HG03354 (cell line): ENCODE results near the gene CPT1B.
A peak's percentile ranks its signal among the peaks of the same experiment; 100 is the strongest.

ENCODE experiments used
- ATAC-seq: cut with Tn5 transposase; IDR thresholded peaks from one replicate; pipeline ENCODE4 v1.9.1; 2021; ENCODE audit warnings: mild to moderate bottlenecking; ENCODE audit not compliant: unreplicated experiment, poor library complexity, severe bottlenecking

Gene CPT1B

DNA sequence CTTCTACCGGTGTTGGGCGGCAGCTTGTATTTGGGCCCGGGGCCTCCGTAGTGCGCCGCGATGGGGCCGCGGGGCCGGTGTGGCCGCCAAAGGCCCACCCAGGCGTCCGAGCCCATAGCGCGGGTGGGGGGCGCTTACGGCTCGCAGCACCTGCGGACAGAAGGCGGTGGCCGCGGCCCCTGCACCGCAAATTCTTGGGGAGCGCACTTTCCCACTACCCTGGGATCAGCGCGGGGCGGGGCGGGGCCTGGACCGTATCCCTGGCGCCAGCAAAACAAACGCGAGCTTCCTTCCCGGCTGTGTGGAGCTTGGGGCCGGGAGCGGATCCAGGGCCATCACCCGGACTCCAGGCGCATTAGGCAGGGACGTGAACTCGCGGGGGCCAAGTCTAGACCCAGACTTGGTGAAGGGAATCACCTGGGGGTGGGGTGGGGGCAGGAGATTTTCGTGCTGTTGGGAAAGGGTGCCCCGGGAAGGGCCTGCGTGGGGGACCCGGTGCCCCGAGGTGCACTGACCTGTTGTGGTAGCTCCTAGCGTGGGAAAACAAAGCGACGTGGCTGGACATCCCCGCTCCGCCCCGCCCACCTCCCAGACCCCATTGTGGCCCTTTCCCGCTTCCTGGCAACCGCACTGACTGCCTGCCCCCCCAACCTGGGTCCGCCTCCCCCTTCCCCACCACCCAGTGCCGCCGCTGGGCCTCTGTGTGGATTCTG is 46.1 kb downstream of the CPT1B start:
- no peak for ATAC-seq

- peak; percentile 24 for ATAC-seq
These were observed 46.7 kb downstream of the CPT1B start for GRCh38 chr22:50531546-50531961.

DNA sequence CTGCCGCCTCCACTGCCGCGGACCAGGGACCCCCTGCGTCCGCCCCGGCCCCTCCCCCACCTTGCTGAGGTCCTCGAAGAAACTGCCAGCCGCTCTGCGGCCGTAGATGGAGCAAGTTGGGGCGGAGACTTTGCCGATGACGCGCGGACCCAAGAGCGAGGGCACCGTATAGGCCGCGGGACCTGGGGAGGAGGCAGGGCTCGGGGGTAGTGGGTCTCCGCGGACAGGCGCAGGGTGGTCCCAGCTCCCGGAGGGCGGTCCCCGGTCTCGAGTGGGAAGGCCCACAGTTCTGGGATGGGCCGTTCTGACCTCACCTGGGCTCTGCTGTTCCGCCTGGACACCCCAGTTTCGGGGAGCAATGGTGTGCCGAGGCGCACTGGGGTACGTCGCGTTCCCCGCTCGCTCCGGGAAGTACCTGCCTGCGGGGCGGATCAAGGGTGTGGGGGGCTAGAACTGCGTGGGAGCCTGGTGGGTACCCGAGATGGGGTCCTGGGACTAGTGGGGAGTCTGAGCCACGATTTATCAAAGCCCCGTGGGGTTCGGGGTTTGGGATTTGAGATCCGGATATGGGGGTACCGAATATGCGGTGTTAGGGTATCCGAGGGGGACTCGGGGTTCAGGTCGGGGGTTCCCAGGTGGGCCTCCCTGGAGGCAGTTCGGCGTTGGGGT is 47.2 kb downstream of the CPT1B start:
- peak; percentile 25 for ATAC-seq

- ATAC-seq, result peak; percentile 6
These were observed 47.7 kb downstream of the CPT1B start for GRCh38 chr22:50530580-50530876.

DNA sequence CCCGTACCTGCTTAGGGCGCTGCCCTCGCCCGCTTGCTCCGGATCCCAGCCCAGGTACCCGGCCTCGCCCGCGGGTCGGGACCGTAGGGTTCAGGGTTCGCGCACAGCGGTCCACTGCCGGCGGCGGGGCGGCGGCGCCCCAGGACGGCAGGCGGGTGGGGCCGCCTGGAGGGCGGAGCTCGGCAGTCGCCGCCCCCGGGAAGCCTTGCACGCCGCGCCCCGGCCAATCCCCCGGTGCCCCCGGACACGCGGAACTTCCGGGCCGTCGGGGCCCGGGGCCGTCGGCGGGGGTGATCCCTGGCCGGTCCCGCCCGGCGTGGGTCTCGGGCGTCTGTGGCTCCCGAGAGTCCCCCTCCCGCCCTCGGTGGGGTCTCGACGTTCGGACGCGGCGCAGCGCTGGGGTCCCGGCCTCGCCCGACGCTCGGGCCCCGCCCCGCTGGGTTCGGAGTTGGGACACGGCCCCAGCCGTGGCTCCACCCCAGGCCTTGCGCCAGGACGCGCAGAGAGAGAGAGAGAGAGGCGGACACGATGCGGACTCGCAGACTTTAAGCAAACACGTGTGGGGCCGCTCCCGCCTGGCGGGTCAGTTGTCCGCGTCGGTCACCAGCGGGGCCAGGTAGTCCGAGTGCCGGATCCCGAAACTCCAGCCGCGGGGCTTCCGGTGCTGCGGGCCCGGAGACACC is 48.2 kb downstream of the CPT1B start, which contains the start of gene TYMP:
TSS of gene TYMP (minus strand) at position 116 of the 683 bp plus-strand sequence. CDS start 303 bp downstream, outside the sequence.
- peak; percentile 25 for ATAC-seq

- no peak for ATAC-seq
These were observed 48.8 kb downstream of the CPT1B start for GRCh38 chr22:50529416-50529896.

DNA sequence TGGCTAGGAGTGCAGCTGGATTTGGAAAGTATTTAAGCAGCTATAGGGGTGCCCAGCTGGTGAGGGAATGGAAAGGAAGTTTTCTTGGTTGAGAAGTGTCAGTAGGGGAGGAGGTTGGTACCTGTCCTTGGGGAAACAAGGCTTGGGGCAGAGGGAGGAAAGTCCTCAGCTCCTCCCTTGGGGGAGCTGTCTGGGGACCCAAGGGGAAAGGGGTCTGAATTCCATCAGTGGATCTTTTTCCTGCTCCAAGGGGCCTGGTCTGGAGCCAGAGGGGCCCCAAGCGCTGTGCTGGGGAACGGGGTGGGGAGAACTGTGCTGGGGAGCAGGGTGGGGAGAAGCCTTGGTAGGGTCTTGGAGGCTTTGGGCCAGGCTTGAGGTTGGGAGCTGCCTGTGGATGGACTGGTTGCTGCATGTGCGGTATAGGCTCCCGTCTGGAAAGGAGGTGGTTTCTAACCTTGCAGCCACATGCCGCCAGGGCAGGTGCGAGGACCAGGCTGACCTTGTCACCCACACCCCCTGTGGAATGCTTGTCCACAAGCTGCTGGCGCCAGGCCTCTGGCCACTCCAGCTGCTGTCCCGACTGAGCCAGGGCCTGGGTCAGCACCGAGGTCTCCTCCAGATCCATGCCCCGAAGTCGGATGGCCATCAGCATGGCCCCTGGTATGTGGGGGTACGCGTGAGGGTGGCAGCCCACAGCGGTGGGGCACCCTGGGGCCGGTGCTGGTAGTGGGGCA is 49.4 kb downstream of the CPT1B start:
- no peak for ATAC-seq

- ATAC-seq, result no peak
These were observed 50.1 kb downstream of the CPT1B start for GRCh38 chr22:50527921-50528681.

GRCh38 chr22:50526834-50527801 is 51.1 kb downstream of the CPT1B start:
- no peak for ATAC-seq

DNA sequence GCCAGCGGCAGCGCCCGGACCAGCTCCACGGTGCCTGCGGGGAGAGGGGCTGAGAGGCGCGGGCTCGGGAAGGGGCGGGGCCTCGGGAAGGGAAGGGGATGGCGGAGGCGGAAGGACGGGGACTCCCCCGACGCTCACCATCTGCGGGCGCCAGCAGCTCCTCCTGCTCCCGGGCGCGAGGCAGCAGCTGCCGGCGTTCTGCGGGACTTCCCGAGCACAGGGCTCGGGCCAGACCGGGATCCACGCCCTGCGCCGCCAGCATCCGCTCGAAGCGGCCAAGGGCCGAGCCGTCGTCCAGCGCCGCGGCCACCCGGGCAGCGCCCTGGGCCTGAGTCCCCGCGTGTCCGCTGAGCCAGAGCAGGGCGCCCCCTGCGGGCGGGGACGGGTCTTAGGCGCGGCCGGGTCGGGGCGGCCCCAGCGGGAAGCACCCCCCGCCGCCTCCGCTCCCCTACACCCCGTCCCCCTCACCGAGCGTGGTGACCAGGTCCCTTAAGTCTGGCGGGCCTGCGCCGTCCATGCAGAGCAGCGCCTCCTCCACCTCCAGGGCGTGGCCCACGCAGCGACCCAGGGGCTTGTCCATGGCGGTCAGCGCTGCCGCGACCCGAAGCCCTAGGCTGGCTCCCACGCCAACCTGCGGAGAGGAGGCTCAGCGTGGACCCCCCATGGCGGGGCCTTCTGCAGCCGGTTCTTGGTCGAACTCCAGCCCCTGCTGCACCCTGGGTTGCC is 52.0 kb downstream of the CPT1B start:
- peak; percentile 35 for ATAC-seq

GRCh38 chr22:50525858-50526107 is 52.4 kb downstream of the CPT1B start:
- ATAC-seq, result no peak

GRCh38 chr22:50525104-50525857 is 52.9 kb downstream of the CPT1B start, which contains the start of gene SCO2:
TSS of gene SCO2 (minus strand) at chr22:50525598. CDS start at chr22:50524411, 1,187 bp downstream.
- peak; percentile 38 for ATAC-seq

GRCh38 chr22:50524676-50525103 is 53.5 kb downstream of the CPT1B start:
- ATAC-seq, result no peak

GRCh38 chr22:50523806-50524675 is 54.2 kb downstream of the CPT1B start:
- no peak for ATAC-seq

DNA sequence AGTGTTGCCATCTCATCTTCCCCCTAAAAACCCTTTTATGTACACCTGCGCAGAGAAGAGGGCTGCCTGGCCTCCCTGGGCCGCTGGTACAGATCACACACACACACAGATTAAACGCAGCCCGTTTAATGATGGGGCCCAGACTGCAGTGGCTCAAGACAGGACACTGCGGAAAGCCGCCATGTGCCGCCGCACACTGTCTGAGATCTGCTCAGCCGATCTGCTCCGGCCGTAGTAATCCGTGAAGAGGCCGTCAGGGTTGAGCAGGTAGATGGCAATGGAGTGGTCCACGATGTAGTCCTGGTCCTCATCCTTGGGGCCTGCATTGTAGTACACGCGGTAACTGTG is 54.8 kb downstream of the CPT1B start:
- ATAC-seq, result no peak

- no peak for ATAC-seq
These were observed 55.3 kb downstream of the CPT1B start for GRCh38 chr22:50522806-50523438.
